Activated T-cell treated with anti-CD3 and anti-CD28 coated beads for 24 hours (primary cell): Measurements from ENCODE around the gene CUBN.
"Not testable (repeated sequence)": the region's sequence is repeated elsewhere in the genome, so short reads cannot be mapped to it uniquely, and the experiment has no call there.

Source experiments
- DNase-seq: peaks from one replicate; pipeline ENCODE4 v3.0.0-alpha.2; 2020; ENCODE audit warnings: low read depth

Gene CUBN

GRCh38 chr10:17141504-17142229 lies 12.1 kb upstream of the CUBN start:
- DNase-seq, result no peak

DNA sequence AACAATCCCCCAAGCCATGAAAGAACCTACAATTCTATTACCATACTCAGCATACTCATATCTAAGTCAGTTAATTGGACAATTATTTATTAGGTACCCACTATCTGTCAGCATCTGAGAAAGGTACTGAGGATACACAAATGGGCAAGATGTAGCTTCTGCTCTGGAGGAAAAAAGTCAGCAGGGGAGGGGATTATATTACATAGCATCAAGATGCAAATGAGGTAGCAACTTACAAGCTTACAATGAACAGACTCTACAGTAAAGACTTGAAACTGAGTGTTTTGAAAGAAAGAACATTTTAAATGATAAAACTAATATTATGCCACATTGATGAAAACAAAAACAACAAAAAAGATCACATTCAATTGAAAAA lies 10.8 kb upstream of the CUBN start:
- DNase-seq, result no peak

- DNase-seq, result no peak
Measured at GRCh38 chr10:17138460-17139042, 8.9 kb upstream of the CUBN start.

DNA sequence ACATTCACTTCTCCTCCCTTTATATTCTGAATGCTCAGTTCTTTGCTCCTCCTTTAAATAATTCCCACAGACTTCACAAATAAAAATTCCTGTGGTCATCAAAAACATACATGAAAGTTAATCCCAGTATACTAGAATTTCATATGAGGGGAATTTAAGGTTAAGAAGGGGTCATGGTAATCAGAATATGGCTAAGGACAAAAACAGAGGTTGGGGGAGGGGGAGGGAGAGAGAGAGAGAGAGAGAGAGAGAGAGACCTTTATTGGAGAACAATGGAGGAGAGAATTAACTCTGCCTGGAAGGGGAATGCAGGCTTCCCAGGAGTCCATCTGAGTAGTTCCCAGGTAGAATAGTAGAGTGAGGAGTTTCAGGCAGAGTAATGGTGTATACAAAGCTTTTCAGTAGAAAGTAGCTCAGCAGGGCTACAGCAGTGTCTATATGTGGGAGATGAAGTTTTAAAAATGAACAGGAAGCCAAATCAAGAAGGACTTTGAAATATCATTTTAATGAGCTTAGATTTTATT lies 5.2 kb upstream of the CUBN start:
- DNase-seq, result no peak

DNA sequence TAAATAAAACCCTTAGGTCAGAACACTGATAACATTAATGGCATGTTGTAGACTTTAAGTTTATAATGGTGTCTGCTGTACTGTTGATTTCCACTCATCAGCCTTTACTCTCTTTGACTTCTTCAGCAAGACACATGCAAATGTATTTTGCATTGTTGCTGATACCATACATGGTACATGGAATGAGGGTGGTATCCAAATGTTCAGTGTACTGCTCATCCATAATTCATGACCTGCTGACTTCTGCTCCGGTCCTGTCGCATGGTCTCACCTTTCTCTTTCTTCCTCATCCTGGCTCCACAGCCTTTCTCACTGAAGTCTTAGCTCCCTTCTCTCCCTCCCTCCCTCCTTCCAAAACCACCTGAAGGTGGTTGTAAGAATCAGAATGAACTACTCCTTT lies 4.7 kb upstream of the CUBN start:
- no peak for DNase-seq

DNA sequence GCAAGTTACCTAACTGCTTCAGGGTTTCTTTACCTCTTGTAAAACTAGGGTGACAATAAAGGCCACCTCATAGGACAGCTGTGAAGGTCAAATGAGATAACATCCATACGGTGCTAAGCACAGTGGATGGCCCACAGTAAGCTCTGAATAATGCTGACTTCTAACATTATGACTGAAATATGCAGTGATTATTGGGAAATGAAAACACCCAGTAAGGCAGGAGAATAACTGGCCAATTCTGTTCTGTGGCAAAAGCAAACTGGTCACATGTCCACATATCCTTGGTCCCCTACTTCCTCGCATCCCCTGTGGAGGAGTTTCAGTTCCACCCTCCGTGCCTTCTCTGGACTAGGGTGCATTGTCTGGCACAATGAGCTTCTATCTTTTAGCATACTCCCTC lies 1.4 kb downstream of the CUBN start:
- no peak for DNase-seq

DNA sequence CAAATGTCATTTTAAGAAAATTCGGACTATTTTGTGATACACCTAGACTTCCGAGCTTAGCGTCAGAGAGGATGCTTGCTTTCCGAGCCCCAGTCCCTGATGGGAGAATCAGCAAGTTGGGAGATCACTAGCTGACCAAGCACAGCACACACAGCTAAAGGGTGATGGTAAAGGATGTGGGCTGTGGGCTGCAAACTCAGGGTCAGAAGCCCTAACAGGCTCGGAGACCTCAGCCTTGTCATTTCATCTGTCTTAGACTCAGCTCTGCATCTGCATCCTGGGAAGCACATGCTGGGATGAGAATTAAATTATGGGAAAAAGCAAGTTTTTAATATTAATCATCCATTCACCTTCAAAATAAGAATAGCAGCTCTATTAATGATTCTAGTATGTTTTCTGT lies 3.3 kb downstream of the CUBN start:
- no peak for DNase-seq

DNA sequence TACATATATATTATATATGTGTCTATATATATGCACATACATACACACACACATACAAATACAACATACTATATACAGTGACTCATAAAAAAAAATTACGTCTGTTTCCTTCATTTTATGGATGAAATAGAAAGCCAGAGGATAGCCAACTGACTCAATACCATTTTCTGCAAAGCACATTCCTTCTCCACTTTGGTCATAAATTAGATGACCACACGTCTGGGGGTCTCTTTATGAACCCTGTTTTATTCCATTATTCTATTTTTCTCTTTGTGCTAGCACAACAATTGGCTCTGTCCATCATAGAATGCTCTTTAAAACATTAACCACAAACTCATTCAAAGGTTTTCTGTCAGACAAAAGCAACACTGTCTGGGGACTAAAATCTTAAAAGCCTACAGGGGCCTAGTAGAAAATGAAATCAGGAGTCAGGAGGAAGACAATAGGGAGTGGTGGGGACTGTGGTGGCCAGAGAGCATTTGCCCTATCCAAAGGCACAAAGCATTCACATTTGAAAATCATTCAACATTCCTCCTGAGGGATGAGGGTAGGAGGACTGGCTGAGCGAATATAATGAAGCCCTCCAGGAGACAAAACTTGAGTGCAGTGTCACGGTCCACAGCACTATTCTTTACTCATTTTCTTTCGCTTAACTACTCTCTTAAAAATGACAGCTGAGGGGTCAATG lies 4.3 kb downstream of the CUBN start:
- no peak for DNase-seq

GRCh38 chr10:17123961-17124360 lies 5.7 kb downstream of the CUBN start:
- no peak for DNase-seq

- DNase-seq, result no peak
Measured at GRCh38 chr10:17122726-17123661, 6.6 kb downstream of the CUBN start.

- no peak for DNase-seq
Measured at GRCh38 chr10:17122052-17122451, 7.6 kb downstream of the CUBN start.

GRCh38 chr10:17120694-17121093 lies 8.9 kb downstream of the CUBN start:
- no peak for DNase-seq

DNA sequence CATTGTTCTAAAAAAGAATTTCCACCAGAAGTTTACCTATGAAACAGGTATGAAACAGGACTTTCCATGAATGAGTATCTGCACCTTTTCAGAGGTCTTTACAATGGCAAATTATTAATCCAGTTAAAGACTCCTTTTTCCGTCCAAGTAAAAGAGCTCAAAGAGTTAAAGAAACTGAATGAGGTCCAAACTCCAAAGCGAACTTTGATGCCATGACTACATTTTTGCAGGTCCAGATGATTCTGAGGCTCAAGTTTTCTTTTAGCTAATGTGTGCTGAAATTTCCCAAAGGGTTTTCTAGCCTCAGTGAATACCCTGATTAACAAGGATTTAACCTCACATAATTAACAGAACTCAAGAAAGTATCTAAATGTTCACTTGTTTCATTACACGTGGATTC lies 9.8 kb downstream of the CUBN start:
- DNase-seq, result no peak

DNA sequence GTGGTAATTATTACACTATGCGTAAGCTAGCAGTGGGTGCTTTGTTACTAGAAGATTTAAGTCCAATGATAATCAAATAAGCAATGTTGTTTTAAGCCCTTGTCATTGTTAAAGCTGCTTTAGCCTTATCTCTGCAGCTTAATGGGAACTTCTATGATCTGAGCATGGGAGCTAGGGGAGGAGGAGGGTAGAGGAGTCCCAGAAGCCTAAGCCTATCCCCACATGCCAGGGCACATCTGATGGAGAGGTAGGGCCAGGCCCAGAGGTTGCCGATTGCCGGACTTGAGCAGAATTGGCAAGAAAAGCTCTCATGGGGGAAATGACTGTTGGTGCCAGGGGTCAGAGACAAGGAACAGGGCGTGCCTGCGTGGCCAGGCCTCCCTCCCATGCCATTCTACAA lies 13.4 kb downstream of the CUBN start:
- DNase-seq, result no peak

GRCh38 chr10:17115683-17116082 lies 13.9 kb downstream of the CUBN start:
- DNase-seq, result no peak

DNA sequence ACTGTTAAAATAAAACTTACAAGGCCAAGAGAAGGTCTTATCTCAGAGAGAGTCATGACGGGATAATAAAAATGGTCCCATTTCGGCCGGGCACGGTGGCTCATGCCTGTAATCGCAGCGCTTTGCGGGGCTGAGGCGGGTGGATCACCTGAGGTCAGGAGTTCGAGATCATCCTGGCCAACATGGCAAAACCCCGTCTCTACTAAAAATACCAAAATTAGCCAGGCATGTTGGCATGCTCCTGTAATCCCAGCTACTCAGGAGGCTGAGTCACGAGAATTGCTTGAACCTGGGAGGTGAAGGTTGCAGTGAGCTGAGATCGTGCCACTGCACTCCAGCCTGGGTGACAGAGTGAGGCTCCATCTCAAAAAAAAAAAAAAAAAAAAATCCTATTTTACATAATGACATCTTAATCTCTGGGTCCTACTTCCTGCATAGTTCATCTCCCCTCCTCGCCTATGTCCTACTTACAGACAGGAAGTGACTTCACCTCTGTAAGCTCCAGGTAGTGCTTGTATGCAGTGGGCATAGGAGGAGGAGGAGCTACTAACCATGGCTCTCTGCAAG lies 14.7 kb downstream of the CUBN start:
- not testable (repeated sequence) for DNase-seq

- no peak for DNase-seq
Measured at GRCh38 chr10:17113889-17114540, 15.6 kb downstream of the CUBN start.

DNA sequence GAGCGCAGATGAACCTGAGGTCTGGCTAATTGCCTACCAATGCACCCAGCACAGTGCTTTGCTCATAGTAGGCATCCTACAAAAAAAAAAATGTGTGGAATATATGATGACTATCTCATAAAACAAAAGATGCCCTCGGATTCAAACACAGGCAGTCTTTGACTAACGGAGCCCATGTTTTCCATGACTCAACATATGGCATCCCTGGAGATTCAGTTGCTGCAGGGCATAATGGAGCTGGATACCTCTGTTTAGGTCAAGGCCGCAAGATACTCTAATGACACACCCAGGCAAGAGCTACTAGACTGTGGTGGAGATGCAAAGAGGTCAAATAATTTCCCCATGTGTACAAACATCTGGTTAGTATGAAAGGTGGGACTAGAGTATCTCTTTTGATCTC lies 16.3 kb downstream of the CUBN start:
- no peak for DNase-seq

- DNase-seq, result no peak
Measured at GRCh38 chr10:17112566-17112965, 17.0 kb downstream of the CUBN start.

DNA sequence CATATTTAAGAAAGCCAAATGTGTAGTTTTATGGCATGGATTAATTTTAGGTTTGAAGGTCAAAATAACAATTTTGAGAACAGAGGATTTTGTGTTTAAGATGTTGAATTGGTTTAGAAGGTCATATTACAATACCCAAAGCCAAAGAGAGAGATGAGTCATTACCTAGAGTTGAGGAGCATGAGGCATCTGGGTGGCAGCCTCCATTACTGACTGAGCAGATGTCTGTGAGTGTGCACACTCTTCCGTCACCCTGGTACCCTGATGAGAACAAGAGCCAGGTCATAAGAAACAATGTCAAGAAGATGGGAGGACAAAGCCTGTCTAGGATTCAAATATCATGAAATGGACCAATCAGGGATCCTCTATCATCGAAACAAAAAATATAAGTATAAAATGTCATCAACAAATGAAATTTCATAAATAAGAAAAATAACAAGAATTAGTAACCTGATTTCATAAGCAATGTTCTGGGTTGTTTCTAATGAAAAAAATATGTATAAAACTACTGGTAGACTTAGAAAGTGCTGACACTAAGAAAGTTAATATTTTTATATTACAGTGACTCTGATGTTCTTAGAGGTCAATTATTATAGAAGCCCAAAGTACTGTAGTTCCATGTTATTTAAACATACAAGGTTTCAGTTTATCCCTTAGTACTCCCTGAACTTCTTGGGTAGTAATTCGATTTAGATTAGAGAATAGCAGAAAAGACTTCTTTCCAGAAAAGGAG lies 20.0 kb downstream of the CUBN start:
- no peak for DNase-seq

GRCh38 chr10:17109046-17109445 lies 20.6 kb downstream of the CUBN start:
- no peak for DNase-seq
